Activated CD4-positive, alpha-beta T cell treated with anti-CD3 and anti-CD28 coated beads, Interleukin-2, Interleukin-6, amounts not matched to agents 100 ng/mL and 50 ng/mL, durations not matched to agents 16 hours and 8 hours (primary cell): Measurements from ENCODE around the gene ROBO1.

Experiments used
- DNase-seq: peaks from one replicate; pipeline ENCODE4 v3.0.0-alpha.2; 2020

The ROBO1 gene

DNA sequence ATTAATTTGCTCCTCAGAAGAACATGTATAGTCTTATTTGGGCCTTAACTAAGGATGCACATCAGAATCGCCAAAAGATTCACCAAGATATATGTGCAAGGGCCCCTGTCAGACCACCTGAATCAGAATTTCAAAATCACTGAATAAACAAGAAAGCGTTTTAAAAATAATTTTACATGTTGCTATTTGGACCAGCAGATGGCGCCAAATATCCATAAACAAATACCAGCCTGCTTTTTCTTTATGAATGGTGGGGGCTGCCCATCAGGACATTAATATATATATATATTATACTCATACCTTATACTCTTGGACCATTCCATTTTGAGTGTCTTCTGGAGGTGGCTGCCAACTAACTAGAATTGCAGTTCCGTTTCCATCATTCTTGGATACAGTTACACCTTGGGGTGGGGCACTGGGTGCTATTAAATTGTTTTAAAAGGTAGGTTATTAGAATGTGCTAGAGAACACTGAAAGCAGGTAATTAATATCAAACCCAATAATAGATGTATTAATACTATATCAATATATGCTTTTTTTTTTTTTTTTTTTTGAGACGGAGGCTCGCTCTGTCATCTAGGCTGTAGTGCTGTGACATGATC lies 1108.3 kb downstream of the ROBO1 start:
- DNase-seq, result peak; percentile 25

DNA sequence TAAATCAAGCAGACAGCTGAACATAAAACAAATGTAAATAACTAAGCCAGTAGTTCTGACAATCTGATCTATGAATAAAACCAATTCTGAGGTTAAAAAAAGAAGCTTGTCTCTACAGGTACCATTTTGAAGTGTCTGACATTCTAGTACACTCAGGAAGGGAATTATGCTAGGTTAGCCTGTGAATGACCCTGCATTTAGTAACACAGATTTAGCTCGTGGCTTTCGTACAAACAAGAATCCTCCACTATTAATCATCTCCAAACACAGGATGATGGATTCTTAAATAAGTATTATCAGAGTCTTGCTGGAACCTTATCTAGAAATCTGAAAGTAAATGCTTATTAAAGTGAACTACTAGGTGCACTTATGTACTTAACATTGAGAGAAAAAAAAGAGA lies 1120.1 kb downstream of the ROBO1 start:
- DNase-seq, result no peak

DNA sequence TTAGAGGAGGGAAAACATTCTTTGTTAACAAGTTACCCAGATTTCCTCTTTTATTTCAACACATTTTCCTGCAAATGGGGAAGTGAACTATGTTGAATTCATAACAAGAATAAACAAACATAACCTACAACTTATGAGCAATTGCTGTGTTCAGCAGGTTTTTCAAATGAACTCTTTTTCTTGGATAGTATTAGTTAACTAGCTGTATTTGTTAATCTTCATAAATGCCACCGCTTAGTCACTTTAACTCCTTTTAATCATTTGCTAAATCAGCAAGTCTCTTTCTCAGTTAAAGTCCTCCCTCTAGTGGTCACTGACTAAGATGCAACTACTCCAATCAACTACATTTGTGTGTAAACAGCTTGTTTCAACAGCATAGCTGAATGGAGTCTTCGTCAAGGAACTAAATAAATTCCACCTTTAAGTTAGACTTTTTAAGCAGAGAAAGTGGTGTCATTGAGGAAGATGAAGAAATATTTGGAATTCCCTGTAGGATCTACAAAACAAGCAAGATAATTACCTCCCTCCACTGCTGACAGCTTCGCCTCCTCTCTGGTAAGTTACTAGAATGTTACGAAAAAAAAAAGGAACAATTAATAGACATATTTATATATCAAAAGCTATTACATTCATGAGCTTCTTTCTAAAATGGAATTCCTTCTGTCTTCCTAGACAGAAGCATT lies 1122.0 kb downstream of the ROBO1 start:
- DNase-seq, result peak; percentile 53

DNA sequence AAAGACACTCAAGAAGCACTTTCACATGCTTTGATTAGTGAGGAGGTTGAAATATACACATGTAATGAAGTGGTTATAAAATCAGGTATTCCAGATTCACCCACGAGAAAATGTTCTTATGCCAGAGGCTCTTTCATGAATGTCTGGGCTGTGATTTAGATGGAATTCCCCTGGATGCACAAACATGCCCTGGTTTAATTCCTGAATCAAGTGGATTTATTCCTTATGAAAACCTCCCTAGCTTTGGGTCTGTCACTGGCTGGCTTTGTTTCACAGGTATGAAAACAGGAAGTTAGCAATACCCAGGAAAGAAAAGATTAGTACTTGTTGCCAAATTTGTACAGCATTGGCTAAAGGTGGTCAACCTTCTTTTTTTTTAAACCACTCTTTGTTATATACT lies 1123.0 kb downstream of the ROBO1 start:
- DNase-seq, result no peak

DNA sequence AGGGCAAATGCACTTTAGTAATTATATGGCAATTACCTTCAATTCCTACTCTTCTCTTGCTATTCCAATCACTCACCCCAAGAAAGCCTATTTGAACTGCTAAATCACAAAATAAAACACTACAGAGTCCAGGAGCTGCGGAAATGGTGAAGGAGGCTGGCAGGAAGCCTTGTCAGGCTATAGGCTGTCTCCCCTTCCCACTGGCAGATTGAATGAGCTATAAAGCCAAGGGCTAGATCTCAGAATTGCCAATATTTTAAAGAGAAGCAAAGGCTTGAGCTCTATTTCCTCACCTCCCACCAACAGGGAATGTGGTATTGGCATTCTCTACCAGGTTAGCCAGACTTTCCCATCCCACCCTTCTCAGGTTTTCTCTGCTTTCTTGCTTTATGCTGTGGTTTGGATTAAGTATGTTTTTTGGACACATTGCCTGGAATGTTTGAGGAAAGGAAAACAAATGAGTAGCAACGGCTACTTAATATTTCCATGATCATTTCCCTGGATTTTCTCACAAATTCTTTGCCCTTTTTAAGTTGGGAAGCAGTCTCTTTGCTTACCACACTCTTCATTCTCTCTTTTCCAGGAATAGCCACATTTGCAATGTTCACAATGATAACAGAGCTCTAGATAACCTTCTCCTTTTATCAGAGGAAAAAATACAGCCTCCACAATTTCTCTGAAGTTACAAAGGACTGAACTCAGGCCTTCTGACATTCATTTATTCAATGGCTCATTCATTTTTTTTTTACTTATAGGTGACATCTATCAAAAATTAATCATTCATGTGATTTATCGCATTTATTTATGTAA lies 1125.4 kb downstream of the ROBO1 start:
- DNase-seq, result no peak

DNA sequence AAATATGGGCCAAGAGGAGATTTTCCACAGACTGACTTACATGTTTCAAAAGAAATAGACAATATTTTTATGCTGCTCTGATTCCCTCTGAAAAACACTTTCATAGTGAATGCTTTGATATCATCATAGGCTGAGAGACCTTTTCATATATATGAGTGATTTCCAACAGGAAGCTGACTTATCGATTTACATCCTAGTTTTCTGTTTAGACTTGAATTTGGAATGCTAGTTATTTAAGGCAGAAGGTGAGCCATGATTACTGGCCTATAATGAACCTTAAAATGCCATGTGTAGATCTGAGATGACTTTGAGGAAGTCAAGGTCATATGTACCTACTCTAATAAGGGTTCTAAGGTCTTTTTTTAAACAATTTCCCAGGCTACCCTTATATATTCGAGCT lies 1126.1 kb downstream of the ROBO1 start:
- no peak for DNase-seq

DNA sequence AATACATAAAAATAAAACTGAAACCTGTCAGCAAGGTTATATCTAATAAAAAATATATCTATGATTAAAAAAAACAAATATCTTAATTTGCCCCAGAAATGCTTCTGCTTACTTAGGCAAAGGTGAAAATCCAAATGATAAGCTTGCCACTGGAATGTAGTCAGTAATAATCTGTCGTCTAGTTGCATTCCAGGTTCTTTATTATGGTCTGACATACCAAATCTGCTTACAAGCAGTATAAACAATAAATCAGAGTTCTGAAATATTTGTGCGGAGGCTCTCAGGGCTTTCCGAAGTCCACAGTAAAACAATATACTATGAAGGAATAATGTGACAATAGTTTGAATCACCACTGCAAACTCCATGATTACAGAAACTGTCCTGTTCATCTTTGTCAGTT lies 1133.5 kb downstream of the ROBO1 start:
- no peak for DNase-seq

DNA sequence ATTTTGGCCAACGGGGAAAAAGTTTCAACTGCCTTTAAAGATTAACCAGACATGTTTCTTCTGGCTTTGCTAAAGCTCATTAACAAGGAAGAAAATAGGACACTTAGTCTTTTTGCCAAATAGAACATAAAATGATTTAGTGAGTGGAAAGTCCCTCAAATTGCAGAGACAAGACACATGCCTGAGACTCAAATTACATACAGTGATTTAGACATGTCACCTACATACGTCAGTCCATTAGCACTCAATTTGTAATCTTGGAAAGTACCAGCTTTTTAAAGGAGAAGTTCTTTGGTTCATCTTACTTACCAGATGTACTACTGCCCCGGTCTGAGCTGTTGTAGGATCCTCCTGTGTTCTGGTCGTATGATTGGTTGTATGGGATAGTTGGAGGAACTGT lies 1134.2 kb downstream of the ROBO1 start:
- DNase-seq, result no peak

DNA sequence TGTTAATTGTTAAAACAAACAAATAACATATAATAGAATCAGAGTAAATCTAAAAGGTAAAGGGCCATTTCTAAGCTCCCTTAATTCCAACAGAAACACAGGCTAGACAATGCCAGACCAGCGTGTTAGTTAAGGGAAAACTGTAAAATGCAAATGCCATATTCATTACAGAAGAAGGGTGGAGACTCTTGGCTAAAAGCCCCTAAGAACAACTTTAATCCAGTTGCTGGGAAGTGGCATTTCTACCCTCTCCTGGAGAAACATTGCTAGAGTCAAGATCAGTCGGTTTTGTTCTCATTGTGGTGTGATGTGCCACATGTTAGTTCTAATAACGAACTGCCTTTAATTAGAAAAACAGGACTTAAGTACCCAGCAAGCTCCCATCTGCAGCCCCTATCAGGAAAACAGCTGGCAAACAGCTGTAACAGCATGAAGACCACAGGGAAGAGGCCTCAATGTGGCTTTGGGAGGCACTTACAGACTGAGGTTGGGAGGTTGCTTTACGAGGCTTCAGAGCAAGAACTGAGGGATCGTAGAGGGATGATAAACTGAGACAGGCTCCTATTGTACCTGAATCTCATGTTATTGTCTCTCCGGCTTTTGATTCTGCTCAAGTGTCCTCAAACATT lies 1134.8 kb downstream of the ROBO1 start:
- DNase-seq, result no peak

DNA sequence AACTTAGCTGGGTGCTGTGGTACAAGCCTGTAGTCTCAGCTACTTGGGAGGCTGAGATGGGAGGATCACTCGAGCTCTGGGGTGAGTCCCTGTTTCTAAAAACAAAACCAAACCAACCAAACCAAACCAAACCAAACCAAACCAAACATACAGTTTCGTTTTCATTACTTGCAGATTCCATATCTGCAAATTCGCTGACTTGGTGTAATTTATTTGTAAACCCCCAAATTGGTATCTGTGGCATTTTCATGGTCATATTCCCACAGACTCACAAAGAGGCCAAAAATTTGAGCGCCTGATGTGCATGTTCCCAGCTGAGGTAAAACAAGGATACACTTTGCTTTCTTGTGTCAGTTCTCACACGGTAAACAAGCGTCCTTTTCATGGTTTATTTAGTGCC lies 1138.3 kb downstream of the ROBO1 start:
- DNase-seq, result no peak

DNA sequence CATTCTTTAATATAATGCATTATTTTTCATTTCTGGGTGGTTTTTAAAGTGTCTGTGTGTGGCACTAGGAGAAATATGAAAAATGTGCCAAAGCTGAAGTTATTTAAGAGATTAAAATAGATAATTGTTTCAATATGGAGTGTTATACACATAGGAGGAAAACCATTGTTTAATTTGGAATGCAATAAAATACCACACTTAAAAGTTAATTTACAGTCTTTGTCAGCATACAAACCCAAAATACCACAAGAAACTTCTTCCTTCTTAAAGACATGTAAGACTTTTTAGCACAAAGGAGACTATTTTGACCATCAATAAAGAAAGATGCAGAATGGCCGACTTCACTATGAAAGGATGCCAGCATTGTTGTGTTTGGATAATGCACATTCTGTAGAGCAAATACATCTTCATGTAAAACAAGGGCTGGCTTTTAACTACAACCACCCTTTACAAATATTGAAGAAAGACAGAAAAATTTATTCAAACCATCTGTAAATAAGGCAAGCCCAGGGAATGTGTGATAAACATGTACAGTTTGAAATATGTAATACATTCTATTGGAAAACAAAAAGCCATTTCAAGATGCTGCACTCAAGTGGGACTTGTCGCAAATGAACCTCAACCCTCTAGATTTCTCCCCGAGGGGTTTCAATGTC lies 1146.6 kb downstream of the ROBO1 start:
- DNase-seq, result no peak

DNA sequence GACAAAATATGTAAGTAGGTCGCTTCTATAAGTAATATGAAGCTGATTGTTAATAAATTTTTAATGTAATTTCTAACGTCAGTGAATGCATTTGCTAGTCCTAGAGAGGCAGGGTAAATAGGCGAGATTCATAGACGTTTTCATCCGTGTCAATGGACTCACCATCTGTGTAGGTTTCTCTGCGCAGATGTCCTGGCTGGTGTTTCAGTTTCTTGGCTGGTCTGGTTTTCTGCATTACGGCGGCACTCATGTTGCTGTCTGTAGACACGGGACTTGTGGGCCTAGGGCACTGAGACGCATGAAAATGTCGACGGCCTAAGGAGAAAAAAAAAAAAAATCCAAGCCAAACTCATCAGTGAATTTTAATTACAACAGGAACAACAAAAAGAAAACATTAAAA lies 1153.3 kb downstream of the ROBO1 start:
- DNase-seq, result no peak

DNA sequence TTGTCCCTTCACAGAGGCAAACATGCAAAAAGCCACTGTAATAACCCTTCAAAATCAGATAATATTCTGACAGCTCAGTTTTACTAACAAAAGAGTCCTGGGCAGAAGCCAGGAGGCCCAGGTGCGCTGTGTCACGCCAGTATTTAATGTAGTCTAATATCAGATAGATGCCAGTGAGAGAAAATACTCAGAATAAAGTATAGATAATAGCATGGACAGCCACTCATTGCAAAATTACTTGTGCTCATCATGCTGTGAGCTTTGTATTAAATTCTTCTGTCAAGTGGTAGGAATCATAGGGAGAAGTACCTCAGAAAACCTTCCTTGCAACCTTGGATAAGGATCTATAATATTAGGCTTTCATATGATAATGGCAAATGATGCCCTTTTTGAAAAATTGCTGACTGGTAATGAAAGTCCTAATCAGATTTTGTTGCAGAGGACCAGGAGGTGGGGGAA lies 1154.3 kb downstream of the ROBO1 start:
- DNase-seq, result no peak

DNA sequence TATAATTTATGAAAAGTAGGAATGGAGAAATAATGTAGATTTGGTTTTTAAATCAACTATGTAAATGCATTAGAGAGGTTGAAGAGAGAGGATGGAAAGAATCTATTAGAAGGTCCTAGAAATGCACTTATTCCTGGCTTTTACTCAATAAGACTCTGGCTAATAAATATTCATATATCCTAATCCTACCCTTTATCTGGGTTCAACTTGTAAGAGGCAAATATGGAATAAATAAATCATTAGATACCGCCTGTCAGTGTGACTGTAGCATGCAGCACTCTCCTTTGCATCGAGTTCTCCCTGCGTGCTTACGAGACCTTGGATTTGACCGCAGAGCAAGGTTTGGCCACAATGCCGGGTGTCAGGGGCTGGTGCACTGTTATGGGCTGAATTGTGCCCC lies 1156.5 kb downstream of the ROBO1 start:
- DNase-seq, result no peak

DNA sequence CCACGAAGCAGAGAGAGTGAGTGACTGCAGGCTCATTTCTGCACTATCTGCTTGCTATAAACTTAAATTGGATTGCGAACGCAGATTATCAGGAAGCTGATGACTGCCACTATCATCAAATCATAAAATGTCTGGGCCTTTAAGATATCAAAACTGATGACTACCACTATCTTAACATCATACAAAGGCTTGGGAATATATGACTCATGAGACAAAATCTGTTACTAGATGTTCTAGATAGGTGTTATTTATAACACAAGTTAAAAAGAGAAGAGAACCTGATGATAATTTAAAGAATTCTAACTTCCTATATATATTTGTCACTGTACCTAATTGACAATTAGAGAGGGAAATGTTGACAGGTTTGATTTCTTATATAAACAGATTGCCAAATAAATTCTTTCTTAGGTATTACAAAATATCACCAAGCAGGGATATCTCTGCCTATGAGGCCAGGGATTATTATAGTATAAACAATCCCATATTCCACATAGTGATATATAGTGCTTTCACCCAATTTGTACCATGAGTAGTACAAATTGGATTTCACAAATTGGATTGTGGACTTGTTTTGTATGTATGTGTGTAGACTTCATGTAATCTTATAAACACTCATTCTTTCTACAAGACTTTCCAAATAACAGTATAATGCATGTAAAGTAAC lies 1157.2 kb downstream of the ROBO1 start:
- no peak for DNase-seq

DNA sequence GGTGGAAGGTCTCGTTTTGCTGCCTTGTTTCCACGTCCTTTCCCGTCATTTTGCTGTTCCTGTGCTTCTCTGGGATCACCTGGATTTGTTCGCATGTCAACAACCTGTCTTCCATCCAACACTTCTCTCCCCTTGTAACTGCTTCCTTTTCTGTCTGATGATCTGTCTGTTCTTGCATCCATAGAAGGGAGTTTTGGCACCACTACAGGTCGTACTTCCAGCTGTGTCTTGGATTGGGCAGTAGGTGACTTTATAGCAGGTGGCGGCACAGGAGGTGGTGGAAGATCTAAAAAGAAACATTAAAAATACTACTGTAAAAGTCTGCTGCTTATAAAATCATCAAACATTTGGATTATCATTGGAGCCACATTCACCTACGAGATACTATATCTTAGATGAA lies 1161.0 kb downstream of the ROBO1 start:
- no peak for DNase-seq

DNA sequence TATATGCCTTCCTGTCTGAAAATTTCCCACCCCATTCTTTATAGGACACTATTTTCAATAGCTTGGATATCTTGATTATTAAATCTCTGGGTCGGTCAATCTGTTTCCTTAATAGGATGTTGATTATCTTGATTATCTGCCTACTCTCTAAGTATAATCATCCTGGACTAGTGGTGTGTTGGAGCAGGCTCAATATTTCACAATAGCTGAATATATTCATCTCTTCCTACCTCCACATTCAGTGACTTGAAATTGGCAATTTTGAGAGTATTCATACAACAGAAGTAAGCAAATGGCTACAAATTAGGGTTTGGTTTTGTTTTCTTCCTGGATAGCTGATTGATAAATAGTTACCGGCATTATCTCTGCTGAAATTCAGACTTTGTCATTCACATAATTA lies 1162.6 kb downstream of the ROBO1 start:
- DNase-seq, result no peak

DNA sequence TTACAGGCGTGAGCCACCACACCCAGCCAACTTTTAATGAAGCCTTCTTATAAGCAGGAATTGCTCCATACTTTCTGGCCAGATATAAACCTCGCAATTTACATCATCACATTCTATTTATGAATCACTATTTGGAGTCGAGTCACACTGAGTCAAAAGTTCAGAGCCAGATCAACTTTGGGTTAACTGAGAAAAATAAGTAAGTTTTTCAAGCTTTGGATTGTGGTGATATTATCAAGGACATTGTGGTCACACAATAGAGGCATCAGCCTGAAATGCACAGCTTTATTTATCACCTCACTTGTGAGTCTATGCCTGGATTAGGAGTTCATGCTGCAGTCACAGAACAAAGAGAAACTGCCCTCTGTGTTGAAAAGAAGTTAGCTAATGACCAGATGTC lies 1163.5 kb downstream of the ROBO1 start:
- no peak for DNase-seq

DNA sequence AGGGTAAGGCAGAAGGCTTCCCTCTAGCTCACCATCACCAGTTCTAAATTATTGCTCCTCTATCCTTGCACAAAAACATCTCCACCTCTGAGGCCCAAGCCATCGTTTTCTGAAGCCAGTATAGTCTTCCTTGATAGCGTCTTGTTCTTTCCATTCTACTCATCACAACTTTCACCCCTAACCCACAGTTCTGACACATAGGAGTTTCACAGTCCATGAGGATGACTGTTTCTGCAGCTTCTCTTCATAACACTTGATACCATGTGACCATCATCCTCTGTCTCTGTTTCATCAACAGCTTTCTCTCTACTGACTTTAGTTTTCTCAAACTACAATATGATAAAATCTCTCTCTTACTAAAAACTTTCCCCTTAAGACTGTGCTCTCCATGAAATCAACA lies 1166.5 kb downstream of the ROBO1 start:
- no peak for DNase-seq

DNA sequence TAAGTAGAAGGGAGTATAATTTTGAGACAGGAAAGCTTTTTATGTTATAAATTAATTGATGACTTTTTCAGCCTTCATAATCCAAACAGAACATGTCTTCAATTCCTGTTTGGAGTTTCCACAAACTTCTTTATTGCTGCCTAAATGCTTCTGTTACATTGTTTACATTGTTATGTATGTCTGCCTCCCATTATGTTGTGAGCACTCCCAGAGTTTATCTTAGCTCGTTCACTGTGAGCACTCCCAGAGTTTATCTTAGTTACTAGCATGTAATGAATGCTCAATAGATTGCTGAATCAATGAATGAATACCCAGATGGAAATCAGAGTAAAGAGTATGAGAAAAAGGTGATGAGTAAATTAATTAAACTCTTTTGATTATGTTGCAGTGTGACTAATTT lies 1178.0 kb downstream of the ROBO1 start:
- no peak for DNase-seq

DNA sequence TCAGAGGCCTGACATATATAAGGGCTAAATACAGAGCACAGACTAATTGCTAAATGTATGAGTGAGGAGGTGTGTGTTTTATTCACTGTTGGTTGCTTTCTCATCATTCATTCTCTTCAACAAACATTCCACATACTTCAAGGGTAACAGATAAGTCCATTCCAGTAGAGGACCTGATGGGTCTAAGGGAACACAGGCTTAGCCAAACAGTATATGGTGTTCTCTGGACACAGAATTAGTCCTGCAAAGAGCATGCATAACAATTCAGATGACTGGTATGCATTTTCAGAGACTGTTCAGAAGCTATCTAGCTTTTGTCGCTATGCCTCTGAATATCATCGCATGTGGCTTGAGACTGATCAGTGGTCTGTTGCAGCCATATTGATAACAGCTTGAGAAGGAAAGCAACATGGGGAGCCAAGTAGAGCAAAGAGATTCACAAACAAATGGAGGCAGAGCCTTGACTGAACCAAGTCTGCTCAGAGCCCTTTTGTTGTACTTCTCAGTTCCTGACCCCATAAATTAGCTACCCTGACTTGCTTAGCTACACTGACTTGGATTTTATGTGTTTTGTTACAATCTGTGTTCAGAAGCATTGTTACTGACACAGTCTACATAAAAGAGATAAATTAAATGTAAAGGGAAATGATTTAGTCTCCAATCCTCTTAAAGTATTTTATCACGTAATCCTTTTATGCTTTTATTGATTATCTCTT lies 1178.7 kb downstream of the ROBO1 start:
- no peak for DNase-seq

DNA sequence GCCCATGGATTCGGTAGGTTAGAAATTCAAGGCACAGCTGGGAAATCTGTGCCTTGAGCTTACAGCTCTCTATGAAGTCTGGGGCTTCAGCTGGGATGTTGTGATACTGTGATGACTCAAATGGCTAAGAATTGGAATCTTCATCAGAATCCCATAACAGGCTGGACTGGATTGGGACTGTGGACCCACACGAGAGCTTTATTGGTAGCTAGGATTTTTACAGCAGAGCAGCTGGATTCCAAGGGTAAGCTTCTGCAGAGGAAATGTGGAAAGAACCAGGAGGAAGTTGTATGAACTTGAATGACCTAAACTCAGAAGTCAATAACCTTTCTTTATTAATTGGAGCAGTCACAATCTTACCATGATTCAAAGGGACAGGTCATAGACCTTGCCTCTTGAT lies 1187.1 kb downstream of the ROBO1 start:
- no peak for DNase-seq
